GM23338 (cell line): ENCODE results near the gene TMEM9. TPM values are rescaled to one million over a fixed set of nuclear protein-coding genes. Genes with fewer than 3 reads are reported as not detected.
A peak's percentile ranks its signal among the peaks of the same experiment; 100 is the strongest.

Source experiments
- ATAC-seq: fragments of 200-7000 bp; cut with Tn5 transposase; 3 replicates; pipeline ENCODE4 v1.9.1; 2020
- DNase-seq: peaks from one replicate; pipeline ENCODE4 v3.0.0-alpha.2; 2015; ENCODE audit warnings: low spot score
- H2AFZ ChIP-seq: fragments of 200-600 bp; sonication (generic); 2 replicates; pipeline ENCODE4 v1.8.0; 2016; ENCODE audit warnings: antibody characterized with exemption, mild to moderate bottlenecking, moderate library complexity
- H3F3A ChIP-seq: fragments of 200-600 bp; sonication (generic); replicated peaks from 2 replicates; pipeline ENCODE4 v1.8.0; 2017; ENCODE audit warnings: antibody characterized with exemption, mixed run types, low read depth
- H3K27ac ChIP-seq: fragments of 200-600 bp; sonication (generic); 2 replicates; pipeline ENCODE4 v1.6.1; 2016; ENCODE audit warnings: low read depth
- H3K27me3 ChIP-seq: fragments of 200-600 bp; sonication (generic); 2 replicates; pipeline ENCODE4 v1.8.0; 2016; ENCODE audit warnings: mild to moderate bottlenecking, mixed run types, moderate library complexity; ENCODE audit not compliant: insufficient read depth
- H3K36me3 ChIP-seq: fragments of 200-600 bp; sonication (generic); 2 replicates; pipeline ENCODE4 v1.8.0; 2016; ENCODE audit warnings: mild to moderate bottlenecking; ENCODE audit not compliant: insufficient read depth
- H3K4me1 ChIP-seq: fragments of 200-600 bp; sonication (generic); 2 replicates; pipeline ENCODE4 v1.8.0; 2016; ENCODE audit warnings: mild to moderate bottlenecking, moderate library complexity; ENCODE audit not compliant: insufficient read depth
- H3K4me2 ChIP-seq: fragments of 200-600 bp; sonication (generic); 2 replicates; pipeline ENCODE4 v1.7.1; 2017; ENCODE audit warnings: mixed run types
- H3K4me3 ChIP-seq: fragments of 200-600 bp; sonication (generic); 2 replicates; pipeline ENCODE4 v1.6.1; 2016; ENCODE audit warnings: mixed run types
- H3K79me2 ChIP-seq: fragments of 200-600 bp; sonication (generic); replicated peaks from 2 replicates; pipeline ENCODE4 v1.8.0; 2017; ENCODE audit warnings: mild to moderate bottlenecking; ENCODE audit not compliant: insufficient read depth
- H3K9me2 ChIP-seq: fragments of 200-600 bp; sonication (generic); 2 replicates; pipeline ENCODE4 v1.8.0; 2017; ENCODE audit not compliant: insufficient read depth
- H4K20me1 ChIP-seq: fragments of 200-600 bp; sonication (generic); replicated peaks from 2 replicates; pipeline ENCODE4 v1.8.0; 2017; ENCODE audit warnings: mild to moderate bottlenecking; ENCODE audit not compliant: insufficient read depth
- H3K27ac Mint-ChIP-seq: 2 replicates; pipeline ENCODE4 v1.8.0; 2020; ENCODE audit warnings: inconsistent platforms, mild to moderate bottlenecking, moderate library complexity, mixed read lengths
- H3K27me3 Mint-ChIP-seq: 3 replicates; pipeline ENCODE4 v1.8.0; 2022; ENCODE audit warnings: low read depth, mild to moderate bottlenecking, moderate library complexity, mixed read lengths, inconsistent platforms; ENCODE audit not compliant: insufficient read depth, poor library complexity
- H3K36me3 Mint-ChIP-seq: 3 replicates; pipeline ENCODE4 v1.8.0; 2021; ENCODE audit warnings: low read depth, mild to moderate bottlenecking, inconsistent platforms, moderate library complexity, mixed read lengths
- H3K4me1 Mint-ChIP-seq: 3 replicates; pipeline ENCODE4 v1.8.0; 2020; ENCODE audit warnings: mild to moderate bottlenecking, inconsistent platforms, mixed read lengths
- H3K4me3 Mint-ChIP-seq: 3 replicates; pipeline ENCODE4 v1.8.0; 2021; ENCODE audit warnings: moderate library complexity, mild to moderate bottlenecking, inconsistent platforms, mixed read lengths
- H3K9me3 Mint-ChIP-seq: 3 replicates; pipeline ENCODE4 v1.8.0; 2020; ENCODE audit warnings: moderate library complexity, mild to moderate bottlenecking, inconsistent platforms, mixed read lengths
- CTCF ChIP-seq, 2 experiments: fragments of 200-600 bp in 1 of 2; sonication (generic) in 1 of 2; conservative IDR thresholded peaks; 2 replicates each; pipeline versions ENCODE4 v1.5.1 to v1.6.1; 2016 to 2017; ENCODE audit warnings: antibody characterized with exemption in 2 of 2, low read depth in 2 of 2, mild to moderate bottlenecking in 2 of 2, moderate library complexity in 1 of 2
- ETS1 ChIP-seq: IDR thresholded peaks from 2 replicates; pipeline ENCODE4 v1.6.1; 2016; ENCODE audit warnings: antibody characterized with exemption
- JUNB ChIP-seq: IDR thresholded peaks from one replicate; pipeline ENCODE4 v1.6.1; 2016; ENCODE audit warnings: antibody characterized with exemption; ENCODE audit not compliant: unreplicated experiment
- NANOG ChIP-seq: IDR thresholded peaks from 2 replicates; pipeline ENCODE4 v1.6.1; 2016; ENCODE audit warnings: antibody characterized with exemption, borderline replicate concordance
- REST ChIP-seq: IDR thresholded peaks from one replicate; pipeline ENCODE4 v1.6.1; 2018; ENCODE audit warnings: antibody characterized with exemption; ENCODE audit not compliant: unreplicated experiment
- STAT1 ChIP-seq: IDR thresholded peaks from one replicate; pipeline ENCODE4 v1.6.1; 2016; ENCODE audit warnings: antibody characterized with exemption; ENCODE audit not compliant: unreplicated experiment
- ZNF462 ChIP-seq: fragments of 250-450 bp; sonication (Bioruptor Pico); IDR thresholded peaks from 2 replicates; pipeline ENCODE4 v1.5.0; 2020; ENCODE audit warnings: mild to moderate bottlenecking, moderate library complexity
- polyA plus RNA-seq: library from polyadenylated mRNA; unstranded; fragments of >200 nt; fragmentation: Nextera tagmentation; extraction: Ambion mirVana; gene quantifications from 2 replicates; pipeline ENCODE4 v1.2.1, GENCODE V29; 2016
- total RNA-seq: library from RNA; depleted of rRNA; stranded (reverse); fragments of >200 nt; shearing (Covaris generic); gene quantifications from 2 replicates; pipeline ENCODE4 v1.2.3, GENCODE V29; 2014

The TMEM9 gene
- total and polyA plus RNA-seq, 2 experiments from 2014 or later = 78.6 to 147 TPM

- no peak for TF ChIP-seq REST
- no peak for TF ChIP-seq NANOG
- no peak for TF ChIP-seq STAT1
- no peak for TF ChIP-seq ETS1
- no peak for TF ChIP-seq CTCF (conservative IDR thresholded peaks at IDR 0.05; ENCODE audit: low read depth in 2 of 2)
Measured at GRCh38 chr1:201140235-201140940, 13.9 kb downstream of the TMEM9 start (continued).

GRCh38 chr1:201139756-201140155, 14.5 kb downstream of the TMEM9 start:
- peaks cover 9% of the 10 kb centered on the region for H3K36me3 ChIP-seq
- no peak for ATAC-seq
- DNase-seq = no peak
- Mint-ChIP-seq H3K4me3 (no peak overlapping the region), H3K4me1 (no peaks in the 10 kb centered on the region; the same call in 2 of the 3 replicates), H3K9me3 (no peaks in the 10 kb centered on the region), H3K27ac (0 out of 2 replicates have a peak overlapping the region, but pooled peaks have one; percentile 17), H3K36me3 (peaks cover 73% of the 10 kb centered on the region), H3K27me3 (peaks cover 3% of the 10 kb centered on the region)
- H3K4me1 ChIP-seq = no peaks in the 10 kb centered on the region
- H4K20me1 ChIP-seq = peaks cover 5% of the 10 kb centered on the region; the same call in 1 of the 2 replicates
- no peaks in the 10 kb centered on the region for H3K79me2 ChIP-seq
- H3K27ac ChIP-seq = no peak overlapping the region
- no peaks in the 10 kb centered on the region for H3K9me2 ChIP-seq
- no peak overlapping the region for H3K4me3 ChIP-seq
- no peaks in the 10 kb centered on the region for H3K27me3 ChIP-seq
- H2AFZ ChIP-seq = no peak overlapping the region
- no peaks in the 10 kb centered on the region for H3F3A ChIP-seq
- H3K4me2 ChIP-seq = no peak overlapping the region
- TF ChIP-seq ZNF462 (CRISPR knock-in tag) (no peak), REST (no peak), JUNB (no peak)
